H9 (cell line): ENCODE measurements around the gene ANKRD50. TPM values are rescaled to one million over a fixed set of nuclear protein-coding genes. Genes with fewer than 3 reads are reported as not detected.

ENCODE experiments used
- DNase-seq: peaks from one replicate; pipeline ENCODE4 v3.0.0-alpha.2; 2017
- H2AFZ ChIP-seq: one replicate; pipeline ENCODE4 v1.6.1; 2013; ENCODE audit warnings: mild to moderate bottlenecking, low read length, control low read depth, moderate library complexity
- H2AK5ac ChIP-seq: 2 replicates; pipeline ENCODE4 v1.6.1; 2013; ENCODE audit warnings: low read length, control low read depth, mixed read lengths; ENCODE audit not compliant: insufficient read length
- H2BK120ac ChIP-seq: one replicate; pipeline ENCODE4 v1.6.1; 2013; ENCODE audit warnings: low read depth, mild to moderate bottlenecking, low read length, control low read depth, inconsistent platforms; ENCODE audit not compliant: poor library complexity, severe bottlenecking
- H2BK12ac ChIP-seq: 2 replicates; pipeline ENCODE4 v1.6.1; 2013; ENCODE audit warnings: low read length, control low read depth, mixed read lengths, low read depth; ENCODE audit not compliant: insufficient read length
- H2BK15ac ChIP-seq: 2 replicates; pipeline ENCODE4 v1.6.1; 2013; ENCODE audit warnings: low read depth, low read length, control low read depth
- H2BK20ac ChIP-seq: one replicate; pipeline ENCODE4 v1.6.1; 2013; ENCODE audit warnings: low read depth, mild to moderate bottlenecking, low read length, control low read depth, inconsistent platforms; ENCODE audit not compliant: poor library complexity, severe bottlenecking
- H2BK5ac ChIP-seq: 2 replicates; pipeline ENCODE4 v1.6.1; 2013; ENCODE audit warnings: low read length, control low read depth, mixed read lengths; ENCODE audit not compliant: insufficient read length
- H3K14ac ChIP-seq: 2 replicates; pipeline ENCODE4 v1.6.1; 2013; ENCODE audit warnings: low read length, control low read depth; ENCODE audit not compliant: insufficient read depth
- H3K18ac ChIP-seq: 2 replicates; pipeline ENCODE4 v1.6.1; 2013; ENCODE audit warnings: low read depth, mild to moderate bottlenecking, mixed read lengths, low read length, control low read depth; ENCODE audit not compliant: insufficient read length
- H3K23ac ChIP-seq: 2 replicates; pipeline ENCODE4 v1.6.1; 2013; ENCODE audit warnings: low read length, control low read depth, mixed read lengths, low read depth; ENCODE audit not compliant: insufficient read length
- H3K23me2 ChIP-seq: 2 replicates; pipeline ENCODE4 v1.6.1; 2013; ENCODE audit warnings: low read depth, mild to moderate bottlenecking, mixed read lengths, low read length, control low read depth; ENCODE audit not compliant: insufficient read length, poor library complexity, severe bottlenecking
- H3K27ac ChIP-seq: 2 replicates; pipeline ENCODE4 v1.5.1; 2013; ENCODE audit warnings: low read length, control low read depth, mixed read lengths, low read depth; ENCODE audit not compliant: insufficient read length
- H3K27me3 ChIP-seq: 2 replicates; pipeline ENCODE4 v1.6.1; 2013; ENCODE audit warnings: low read length, control low read depth, inconsistent platforms; ENCODE audit not compliant: insufficient read depth
- H3K4ac ChIP-seq: 2 replicates; pipeline ENCODE4 v1.6.1; 2013; ENCODE audit warnings: low read depth, mild to moderate bottlenecking, control low read depth, inconsistent platforms, low read length, moderate library complexity
- H3K4me1 ChIP-seq: 2 replicates; pipeline ENCODE4 v1.6.1; 2013; ENCODE audit warnings: low read length, control low read depth, inconsistent platforms; ENCODE audit not compliant: insufficient read depth
- H3K4me2 ChIP-seq: 2 replicates; pipeline ENCODE4 v1.6.1; 2013; ENCODE audit warnings: low read length, control low read depth, mixed read lengths; ENCODE audit not compliant: insufficient read length, insufficient read depth
- H3K56ac ChIP-seq: 2 replicates; pipeline ENCODE4 v1.6.1; 2013; ENCODE audit warnings: low read depth, mild to moderate bottlenecking, mixed read lengths, low read length, control low read depth; ENCODE audit not compliant: insufficient read length
- H3K79me1 ChIP-seq: 2 replicates; pipeline ENCODE4 v1.6.1; 2013; ENCODE audit warnings: low read depth, mild to moderate bottlenecking, moderate library complexity, low read length, control low read depth, inconsistent platforms; ENCODE audit not compliant: insufficient read depth, poor library complexity, severe bottlenecking
- H3K79me2 ChIP-seq: 2 replicates; pipeline ENCODE4 v1.6.1; 2013; ENCODE audit warnings: low read length, control low read depth, inconsistent platforms; ENCODE audit not compliant: insufficient read depth
- H3K9ac ChIP-seq: 2 replicates; pipeline ENCODE4 v1.6.1; 2013; ENCODE audit warnings: low read length, control low read depth, mixed read lengths; ENCODE audit not compliant: insufficient read length; ENCODE audit errors: extremely low read depth
- H3K9me3 ChIP-seq: one replicate; pipeline ENCODE4 v1.6.1; 2013; ENCODE audit warnings: low read depth, low read length, inconsistent platforms; ENCODE audit not compliant: control insufficient read depth
- H3T11ph ChIP-seq: one replicate; pipeline ENCODE4 v1.6.1; 2013; ENCODE audit warnings: mild to moderate bottlenecking, low read length, control low read depth, inconsistent platforms
- H4K20me1 ChIP-seq: one replicate; pipeline ENCODE4 v1.6.1; 2013; ENCODE audit not compliant: control insufficient read depth, insufficient read length, insufficient read depth
- H4K5ac ChIP-seq: 2 replicates; pipeline ENCODE4 v1.6.1; 2013; ENCODE audit warnings: low read depth, mild to moderate bottlenecking, mixed read lengths, low read length, control low read depth; ENCODE audit not compliant: insufficient read length
- H4K8ac ChIP-seq: replicated peaks from 2 replicates; pipeline ENCODE4 v1.6.1; 2013; ENCODE audit warnings: low read length, control low read depth, mixed read lengths, low read depth; ENCODE audit not compliant: insufficient read length
- H4K91ac ChIP-seq: 2 replicates; pipeline ENCODE4 v1.6.1; 2013; ENCODE audit warnings: low read depth, mild to moderate bottlenecking, moderate library complexity, mixed read lengths, low read length, control low read depth; ENCODE audit not compliant: insufficient read length
- H3K27ac Mint-ChIP-seq, 3 experiments: 2 replicates in 2 of 3; 3 replicates in 1 of 3; pipeline ENCODE4 v1.8.0; 2020 to 2021; ENCODE audit warnings: mixed read lengths in 3 of 3, mild to moderate bottlenecking in 1 of 3, moderate library complexity in 1 of 3
- H3K27me3 Mint-ChIP-seq: 2 replicates; pipeline ENCODE4 v1.8.0; 2021; ENCODE audit warnings: low read depth, mild to moderate bottlenecking, moderate library complexity, mixed read lengths
- H3K36me3 Mint-ChIP-seq, 3 experiments: 2 replicates in 2 of 3; 3 replicates in 1 of 3; pipeline ENCODE4 v1.8.0; 2020 to 2021; ENCODE audit warnings: low read depth in 3 of 3, mixed read lengths in 3 of 3; ENCODE audit not compliant: insufficient read depth in 1 of 3
- H3K4me1 Mint-ChIP-seq, 2 experiments: 2 replicates each; pipeline ENCODE4 v1.8.0; 2020; ENCODE audit warnings: mixed read lengths in 2 of 2
- H3K4me3 Mint-ChIP-seq, 2 experiments: 2 replicates in 1 of 2; 3 replicates in 1 of 2; pipeline ENCODE4 v1.8.0; 2020 to 2021; ENCODE audit warnings: mild to moderate bottlenecking in 2 of 2, mixed read lengths in 2 of 2, moderate library complexity in 1 of 2
- H3K9me3 Mint-ChIP-seq, 2 experiments: 2 replicates in 1 of 2; 3 replicates in 1 of 2; pipeline ENCODE4 v1.8.0; 2020; ENCODE audit warnings: mild to moderate bottlenecking in 2 of 2, mixed read lengths in 2 of 2, moderate library complexity in 1 of 2
- CTCF ChIP-seq: fragments of 200-600 bp; sonication (generic); conservative IDR thresholded peaks from 3 replicates; pipeline ENCODE4 v1.8.0; 2021; ENCODE audit warnings: antibody characterized with exemption, mild to moderate bottlenecking
- WGBS: extraction: QIAGEN DNeasy Blood & Tissue Kit; methylation state at CpG from one replicate; pipeline ENCODE4 v1.1.7; 2013; ENCODE audit warnings: missing lambda C conversion rate, low lambda C conversion rate, mixed read lengths; ENCODE audit not compliant: insufficient read length; ENCODE audit errors: extremely low coverage; 5-methylcytosine and 5-hydroxymethylcytosine counted together
- total RNA-seq: library from RNA; stranded (reverse); gene quantifications from 2 replicates; pipeline ENCODE4 v1.2.1, GENCODE V29; 2021

ANKRD50 gene
- total RNA-seq, 1 experiment from 2014 or later: 30.1 TPM

DNA sequence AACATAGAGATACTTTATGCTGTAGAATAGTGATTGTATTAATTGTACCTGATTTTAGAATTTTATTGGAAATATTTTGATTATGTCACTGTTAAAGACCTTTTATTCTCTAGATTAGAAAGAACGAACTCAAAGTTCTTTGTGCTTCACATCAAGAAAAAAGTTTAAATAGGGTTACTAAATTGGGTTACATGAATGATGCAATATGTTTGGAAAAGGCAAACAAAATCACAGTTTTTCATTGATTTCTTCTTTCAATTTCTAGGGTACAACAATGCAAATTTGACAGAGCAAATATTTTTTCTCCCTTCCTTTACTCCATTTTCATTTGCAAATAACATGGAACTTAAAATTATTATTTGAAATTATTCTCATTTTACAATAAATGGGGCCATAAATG lies 24.0 kb upstream of the ANKRD50 start:
- Histone ChIP-seq H2BK20ac (no peak overlapping the region), H3K9ac (no peak overlapping the region), H3K9me3 (no peaks in the 10 kb centered on the region), H3K27ac (no peak overlapping the region), H2BK120ac (no peak overlapping the region), H4K8ac (no peak overlapping the region), H3K4ac (no peak overlapping the region), H3K14ac (no peak overlapping the region), H2BK15ac (no peak overlapping the region), H3T11ph (no peak overlapping the region), H4K91ac (no peak overlapping the region), H3K23ac (no peak overlapping the region), H3K79me2 (no peaks in the 10 kb centered on the region), H3K4me1 (peaks cover 3% of the 10 kb centered on the region; the same call in 1 of the 2 replicates), H4K5ac (no peak overlapping the region), H2AFZ (no peak overlapping the region), H3K79me1 (no peaks in the 10 kb centered on the region), H2BK5ac (no peak overlapping the region), H2BK12ac (no peak overlapping the region), H3K4me2 (no peak overlapping the region), H3K23me2 (no peaks in the 10 kb centered on the region), H4K20me1 (no peaks in the 10 kb centered on the region), H3K56ac (no peak overlapping the region), H2AK5ac (no peak overlapping the region), H3K18ac (no peak overlapping the region), H3K27me3 (no peaks in the 10 kb centered on the region)
- H3K9me3 Mint-ChIP-seq: no peaks in the 10 kb centered on the region; a peak in 1 of 5 replicates
- DNase-seq: no peak
- peaks cover 20 to 26% of the 10 kb centered on the region in 2 experiments for H3K4me1 Mint-ChIP-seq
- H3K27me3 Mint-ChIP-seq: no peaks in the 10 kb centered on the region
- no peak for TF ChIP-seq CTCF
- WGBS: no CpG with 5 or more reads among the region's 1 CpG
- peaks cover 0 to 4% (median 0%) of the 10 kb centered on the region in 3 experiments; a peak in 1 of 7 replicates for H3K36me3 Mint-ChIP-seq
- H3K27ac Mint-ChIP-seq: no peak overlapping the region
- no peak overlapping the region for H3K4me3 Mint-ChIP-seq
